Measurements from ENCODE around the gene SWAP70.

SWAP70 gene

GRCh38 chr11:9708544-9708943 is 44.7 kb downstream of the SWAP70 start:
- TF ChIP-seq CTCF (IDR thresholded peaks at IDR 0.05; ENCODE audit: low read depth, low read length): no peak
- DNase-seq (ENCODE audit: low read depth in 2 of 2): peak; percentile 27 to 39

GRCh38 chr11:9710223-9710622 is 46.3 kb downstream of the SWAP70 start:
- H3K4me3 ChIP-seq (replicated peaks in 1 of 2; ENCODE audit: low read depth in 2 of 2, low read length in 2 of 2): no peak overlapping the region

More at GRCh38 chr11:9708544-9708943, 44.7 kb downstream of the SWAP70 start:
- H3K4me3 ChIP-seq (replicated peaks in 1 of 2; ENCODE audit: low read depth in 2 of 2, low read length in 2 of 2): no peak overlapping the region

DNA sequence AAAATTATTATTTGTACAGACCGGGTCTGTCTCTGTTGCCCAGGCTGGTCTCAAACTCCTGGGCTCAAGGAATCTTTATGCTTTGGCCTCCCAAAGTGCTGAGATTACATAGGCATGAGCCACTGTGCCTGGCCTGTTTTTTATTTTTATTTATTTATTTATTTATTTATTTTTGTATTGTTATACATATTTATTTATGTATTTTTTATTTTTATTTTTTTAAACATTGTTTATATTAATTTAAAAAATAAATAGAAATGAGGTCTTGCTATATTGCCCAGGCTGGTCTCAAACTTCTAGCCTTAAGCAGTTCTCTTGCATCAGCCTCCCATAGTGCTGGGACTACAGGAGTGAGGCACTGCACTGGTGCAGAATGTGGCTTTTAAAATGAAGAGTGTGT is 47.0 kb downstream of the SWAP70 start:
- no peak for TF ChIP-seq CTCF (IDR thresholded peaks at IDR 0.05; ENCODE audit: low read depth, low read length)
- H3K4me3 ChIP-seq (replicated peaks in 1 of 2; ENCODE audit: low read depth in 2 of 2, low read length in 2 of 2): no peak overlapping the region
- no peak for DNase-seq (ENCODE audit: low read depth in 2 of 2)

More at GRCh38 chr11:9710223-9710622, 46.3 kb downstream of the SWAP70 start:
- DNase-seq (ENCODE audit: low read depth in 2 of 2): no peak
- no peak for TF ChIP-seq CTCF (IDR thresholded peaks at IDR 0.05; ENCODE audit: low read depth, low read length)

- TF ChIP-seq CTCF (IDR thresholded peaks at IDR 0.05; ENCODE audit: low read depth, low read length): no peak
- DNase-seq (ENCODE audit: low read depth in 2 of 2): no peak
- H3K4me3 ChIP-seq (replicated peaks in 1 of 2; ENCODE audit: low read depth in 2 of 2, low read length in 2 of 2): no peak overlapping the region
Observed at GRCh38 chr11:9711454-9712307, 47.8 kb downstream of the SWAP70 start.

GRCh38 chr11:9714272-9714940 is 50.5 kb downstream of the SWAP70 start:
- peak; percentile 17 to 39 for DNase-seq (ENCODE audit: low read depth in 2 of 2)
- no peak for TF ChIP-seq CTCF (IDR thresholded peaks at IDR 0.05; ENCODE audit: low read depth, low read length)
- H3K4me3 ChIP-seq (replicated peaks in 1 of 2; ENCODE audit: low read depth in 2 of 2, low read length in 2 of 2): no peak overlapping the region

DNA sequence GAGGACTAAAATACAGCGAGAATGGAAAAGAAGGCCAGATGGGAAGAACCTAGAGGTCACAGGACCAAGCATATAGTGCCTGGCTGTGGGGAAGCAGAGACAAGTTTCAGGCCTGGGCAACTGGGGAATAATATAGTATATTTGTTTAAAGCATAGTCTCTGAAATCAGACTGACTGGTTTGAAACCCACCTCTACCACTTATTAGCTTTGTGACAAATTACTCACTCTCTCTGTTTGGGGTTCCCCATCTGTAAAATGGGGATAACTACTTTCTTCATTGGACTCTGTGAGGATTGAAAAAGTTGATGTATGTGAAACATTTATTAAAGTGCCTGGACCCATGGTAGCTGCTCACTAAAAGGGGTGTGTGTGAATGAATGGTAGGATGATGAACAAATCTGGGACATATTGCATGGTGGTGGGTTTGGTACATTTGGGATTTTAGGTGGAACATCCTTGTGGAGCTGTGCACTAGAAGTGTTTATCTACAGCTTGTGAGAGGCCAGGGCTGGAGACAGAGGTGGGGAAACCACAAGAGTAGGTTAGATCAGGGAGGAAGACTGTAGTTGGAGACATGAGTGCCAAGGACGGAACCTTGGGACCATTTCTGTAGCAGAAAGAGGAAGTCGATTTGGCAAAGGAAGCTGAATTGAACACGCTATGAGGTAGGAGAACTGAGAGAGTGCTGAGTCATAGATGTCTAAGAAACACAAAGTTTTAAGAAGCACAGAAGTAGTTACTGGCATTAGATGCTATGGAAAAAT is 52.6 kb downstream of the SWAP70 start:
- DNase-seq (ENCODE audit: low read depth in 2 of 2): peak; percentile 90 to 92
- TF ChIP-seq CTCF (IDR thresholded peaks at IDR 0.05; ENCODE audit: low read depth, low read length): no peak

More for the DNA sequence above, 52.6 kb downstream of the SWAP70 start:
- H3K4me3 ChIP-seq (replicated peaks in 1 of 2; ENCODE audit: low read depth in 2 of 2, low read length in 2 of 2): no peak overlapping the region
